Liver (tissue), 3 donors: ENCODE results near the gene SH3D21.

ENCODE experiments used
- ATF3 ChIP-seq: IDR thresholded peaks from 2 replicates; pipeline ENCODE4 v1.6.1; 2016; ENCODE audit warnings: antibody characterized with exemption
- CTCF ChIP-seq: fragments of 150-350 bp; IDR thresholded peaks from 2 replicates; pipeline ENCODE4 v1.5.1; 2017; ENCODE audit warnings: improper control_type of control experiment, low read depth, low read length; ENCODE audit not compliant: missing input control
- REST ChIP-seq: IDR thresholded peaks from 2 replicates; pipeline ENCODE4 v1.6.1; 2016; ENCODE audit warnings: antibody characterized with exemption, mild to moderate bottlenecking
- TAF1 ChIP-seq: conservative IDR thresholded peaks from 2 replicates; pipeline ENCODE4 v1.6.1; 2016; ENCODE audit warnings: antibody characterized with exemption, mild to moderate bottlenecking
- donor health status: healthy.
- donor health status: healthy.

- TF ChIP-seq ATF3 (no peak), CTCF (no peak), TAF1 (no peak), REST (no peak)
Measured at GRCh38 chr1:36320767-36321118, 14.6 kb downstream of the SH3D21 start.
